Spinal cord (tissue), 10 donors: Measurements from ENCODE around the gene CDC42BPG. TPM values are rescaled to one million over a fixed set of nuclear protein-coding genes. Genes with fewer than 3 reads are reported as not detected.
A peak's percentile ranks its signal among the peaks of the same experiment; 100 is the strongest.

Experiments
- DNase-seq, 6 donors: peaks; one replicate each; pipeline versions ENCODE4 v3.0.0 to v3.0.0-alpha.2; 2013 to 2015; ENCODE audit warnings: low spot score in 6 of 6, low read depth in 4 of 6
- H3K27ac ChIP-seq: one replicate; pipeline ENCODE4 v1.5.1; 2013; ENCODE audit warnings: low read depth, low read length, control low read depth
- H3K27me3 ChIP-seq: one replicate; pipeline ENCODE4 v1.6.1; 2013; ENCODE audit warnings: low read length; ENCODE audit not compliant: control insufficient read depth, insufficient read depth
- H3K36me3 ChIP-seq: one replicate; pipeline ENCODE4 v1.6.1; 2013; ENCODE audit warnings: low read length; ENCODE audit not compliant: control insufficient read depth, insufficient read depth
- H3K4me1 ChIP-seq: one replicate; pipeline ENCODE4 v1.6.1; 2013; ENCODE audit warnings: low read length; ENCODE audit not compliant: control insufficient read depth, insufficient read depth
- H3K4me3 ChIP-seq: one replicate; pipeline ENCODE4 v1.5.1; 2013; ENCODE audit warnings: low read depth, low read length, control low read depth
- H3K9me3 ChIP-seq: one replicate; pipeline ENCODE4 v1.6.1; 2013; ENCODE audit warnings: low read length; ENCODE audit not compliant: control insufficient read depth, insufficient read depth
- WGBS: methylation state at CpG from one replicate; pipeline ENCODE4 v1.1.5; 2013; ENCODE audit warnings: missing lambda C conversion rate; ENCODE audit not compliant: insufficient coverage; 5-methylcytosine and 5-hydroxymethylcytosine counted together
- polyA plus RNA-seq, 2 donors: library from polyadenylated mRNA; unstranded; fragments of 120-200 nt; gene quantifications; one replicate each; pipeline ENCODE4 v1.2.1, GENCODE V29; 2013; ENCODE audit not compliant: insufficient read length in 2 of 2
- total RNA-seq, 2 donors: library from RNA; depleted of rRNA in 1 of 2; stranded (reverse); fragments of 120-200 nt in 1 of 2; fragments of >200 nt in 1 of 2; gene quantifications; one replicate each; pipeline versions ENCODE4 v1.2.3 to v1.2.4, GENCODE V29; 2013 to 2014
- donor health status: healthy.

CDC42BPG gene
- total and polyA plus RNA-seq, 4 donors: 0.43 to 2.0 (median 1.1) TPM

DNA sequence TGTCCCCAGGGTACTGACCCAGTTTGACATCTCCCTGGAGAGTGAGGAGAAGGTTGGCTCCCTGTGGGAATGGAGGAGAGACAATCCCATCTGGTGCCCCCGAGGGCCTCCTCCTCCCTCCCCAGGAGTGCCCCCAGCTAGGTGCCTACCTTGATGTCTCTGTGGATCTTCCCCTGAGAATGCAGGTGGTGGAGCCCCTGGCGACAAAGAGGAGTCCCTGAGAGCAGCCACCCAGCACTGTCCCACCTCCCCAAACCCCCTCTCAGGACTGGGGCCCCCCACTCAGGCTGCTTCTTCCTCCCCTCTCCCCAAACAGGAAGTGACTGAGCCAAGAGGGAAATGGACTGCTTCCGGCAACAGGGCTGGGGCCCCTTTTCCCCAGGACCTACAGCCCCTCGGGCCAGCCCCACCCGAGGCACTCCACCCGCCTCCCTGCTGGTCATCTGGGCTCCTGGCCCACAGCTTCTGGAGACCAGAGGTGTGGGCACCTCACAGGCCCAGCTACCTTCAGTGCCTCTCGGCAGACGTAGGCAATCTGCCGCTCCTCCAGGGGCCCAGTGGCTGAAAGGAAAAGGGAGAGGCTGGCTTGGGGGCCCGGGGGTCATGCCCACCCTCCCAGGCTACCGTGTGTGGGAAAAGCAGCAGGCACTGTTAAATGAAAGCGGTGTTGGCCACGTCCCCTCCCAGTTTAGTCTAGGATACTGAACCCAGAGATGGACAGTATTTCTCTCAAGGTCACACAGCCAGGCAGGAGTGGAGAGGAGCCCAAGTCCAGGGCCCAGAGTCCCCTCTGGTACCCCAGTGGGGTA is 42.7 kb downstream of the CDC42BPG start:
- 59% methylated on average over 10 of the region's 13 CpGs for WGBS
- Histone ChIP-seq H3K9me3 (no peaks in the 10 kb centered on the region), H3K36me3 (peaks cover 82% of the 10 kb centered on the region), H3K4me3 (peak overlapping the region; percentile 45), H3K27ac (peak overlapping the region; percentile 64), H3K4me1 (peaks cover 32% of the 10 kb centered on the region), H3K27me3 (no peaks in the 10 kb centered on the region)
- no peak for DNase-seq

DNA sequence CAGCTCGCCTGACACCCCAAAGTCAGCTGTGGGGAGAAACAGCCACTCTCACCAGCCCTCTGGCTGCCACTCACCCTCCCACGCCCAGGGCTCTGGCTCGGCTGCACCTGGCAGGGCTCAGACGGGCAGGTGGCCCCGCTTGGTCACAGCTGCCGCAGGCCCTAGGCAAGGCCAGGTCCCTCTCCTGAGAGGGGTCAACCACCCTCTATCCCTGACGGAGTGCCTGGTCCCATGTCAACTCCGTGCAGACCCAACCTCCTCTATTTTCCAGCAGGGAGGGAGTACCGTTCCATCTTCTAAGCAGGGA is 43.3 kb downstream of the CDC42BPG start:
- Histone ChIP-seq H3K36me3 (peaks cover 82% of the 10 kb centered on the region), H3K4me3 (no peak overlapping the region), H3K27me3 (no peaks in the 10 kb centered on the region), H3K9me3 (no peaks in the 10 kb centered on the region), H3K4me1 (peaks cover 32% of the 10 kb centered on the region), H3K27ac (no peak overlapping the region)
- WGBS: 88% methylated on average over 7 of the region's 9 CpGs
- DNase-seq: no peak

DNA sequence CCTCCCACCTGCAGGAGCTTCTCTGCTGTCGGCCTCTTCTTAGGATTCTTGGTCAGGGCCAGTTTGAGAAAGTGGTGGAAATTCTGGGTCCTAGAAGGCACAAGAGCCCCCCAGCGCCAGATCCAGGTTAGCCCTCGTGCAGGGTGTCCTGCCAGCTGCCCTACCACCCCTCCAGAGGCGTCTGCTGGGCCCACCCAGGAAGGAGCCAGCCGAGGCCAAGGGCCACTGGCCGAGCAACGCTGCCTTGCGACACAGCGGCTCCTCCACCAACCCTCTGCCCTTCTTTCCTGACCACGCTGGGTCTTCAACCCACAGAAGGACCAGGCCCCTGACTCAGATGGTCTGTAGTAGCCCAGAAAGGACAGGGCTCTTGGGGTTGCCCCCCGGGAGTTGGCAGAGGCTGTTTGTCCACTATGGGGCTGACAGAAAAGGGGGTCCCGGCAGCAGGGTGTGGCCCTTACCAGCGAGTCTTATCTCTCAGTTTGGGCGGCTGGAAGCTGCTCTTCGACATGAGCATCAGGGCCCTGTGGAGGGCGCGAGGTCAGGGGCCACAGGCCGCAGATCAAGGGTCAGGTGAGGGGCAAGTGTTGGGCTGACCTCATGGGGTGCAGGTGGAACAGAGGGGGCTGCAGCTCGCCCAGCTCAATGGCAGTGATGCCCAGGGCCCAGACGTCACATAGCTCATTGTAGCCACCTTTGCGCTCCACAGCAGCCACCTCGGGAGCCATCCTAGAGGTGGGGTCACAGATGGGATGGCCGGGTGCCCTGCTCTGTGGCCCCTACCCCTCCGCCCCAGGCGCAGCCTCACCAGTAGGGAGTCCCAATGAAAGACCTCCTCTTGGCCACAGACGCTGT is 43.9 kb downstream of the CDC42BPG start:
- Histone ChIP-seq H3K4me1 (peaks cover 32% of the 10 kb centered on the region), H3K36me3 (peaks cover 81% of the 10 kb centered on the region), H3K27ac (peak overlapping the region; percentile 33), H3K27me3 (no peaks in the 10 kb centered on the region), H3K9me3 (no peaks in the 10 kb centered on the region), H3K4me3 (no peak overlapping the region)
- DNase-seq: no peak
- WGBS: 88% methylated on average over 24 of the region's 26 CpGs

DNA sequence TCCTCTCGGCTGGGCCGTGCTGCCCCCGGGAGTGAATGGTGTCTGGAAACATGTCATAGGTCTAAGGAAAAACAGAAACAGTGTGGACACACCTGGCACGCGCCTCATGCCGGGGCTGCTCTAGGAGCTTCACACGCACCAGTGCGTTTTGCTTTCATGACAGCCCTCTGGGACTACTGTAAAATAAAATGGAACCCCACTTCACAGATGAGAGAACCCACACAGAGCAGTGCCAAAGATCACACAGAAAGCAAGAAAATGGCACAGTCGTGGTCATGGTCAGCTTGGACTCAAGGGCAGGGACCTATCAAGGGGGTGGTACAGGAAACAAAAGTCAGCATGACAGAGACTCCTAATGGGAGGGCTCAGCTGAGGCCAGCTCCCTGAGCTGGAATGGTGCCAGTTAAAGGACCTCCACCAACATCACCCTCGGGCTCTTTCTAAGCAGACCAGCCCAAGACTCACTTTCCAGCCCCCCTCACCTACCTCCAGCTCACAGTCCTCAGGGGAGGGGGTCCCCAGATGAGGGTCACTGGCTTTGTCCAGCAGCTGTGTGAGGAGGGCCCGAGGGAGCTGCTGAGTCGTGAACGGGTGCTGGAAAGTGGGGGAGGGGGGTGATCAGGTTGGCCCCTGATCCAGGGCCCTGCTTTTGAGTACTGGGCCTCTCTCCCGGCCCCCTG is 44.7 kb downstream of the CDC42BPG start:
- Histone ChIP-seq H3K27me3 (no peaks in the 10 kb centered on the region), H3K4me3 (no peak overlapping the region), H3K9me3 (no peaks in the 10 kb centered on the region), H3K36me3 (peaks cover 76% of the 10 kb centered on the region), H3K4me1 (peaks cover 32% of the 10 kb centered on the region), H3K27ac (peak overlapping the region; percentile 33)
- DNase-seq: no peak
- WGBS: 54% methylated on average over 13 of the region's 14 CpGs

DNA sequence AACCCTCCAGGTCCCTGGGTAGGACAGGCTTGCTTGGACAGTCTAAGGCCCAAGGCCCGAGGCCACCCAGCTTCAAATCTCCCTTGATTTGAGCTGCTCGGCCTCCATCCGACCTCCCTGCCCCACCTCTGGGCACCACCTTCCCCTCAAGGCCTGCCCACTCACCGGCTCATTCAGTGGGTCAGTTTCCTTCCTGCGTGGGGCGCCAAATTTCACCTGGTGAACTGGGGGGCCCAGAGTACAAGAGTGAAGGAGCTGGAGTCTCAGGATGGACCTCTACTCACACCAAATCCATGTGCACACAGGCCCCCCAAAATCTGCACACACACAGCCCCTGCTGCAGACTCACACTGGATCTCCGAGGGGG is 45.2 kb downstream of the CDC42BPG start:
- no peak overlapping the region for H3K4me3 ChIP-seq
- 70% methylated on average over 4 of the region's 7 CpGs for WGBS
- H3K36me3 ChIP-seq: peaks cover 71% of the 10 kb centered on the region
- no peaks in the 10 kb centered on the region for H3K9me3 ChIP-seq
- no peak for DNase-seq
- H3K4me1 ChIP-seq: peaks cover 29% of the 10 kb centered on the region
- no peaks in the 10 kb centered on the region for H3K27me3 ChIP-seq
- H3K27ac ChIP-seq: no peak overlapping the region

DNA sequence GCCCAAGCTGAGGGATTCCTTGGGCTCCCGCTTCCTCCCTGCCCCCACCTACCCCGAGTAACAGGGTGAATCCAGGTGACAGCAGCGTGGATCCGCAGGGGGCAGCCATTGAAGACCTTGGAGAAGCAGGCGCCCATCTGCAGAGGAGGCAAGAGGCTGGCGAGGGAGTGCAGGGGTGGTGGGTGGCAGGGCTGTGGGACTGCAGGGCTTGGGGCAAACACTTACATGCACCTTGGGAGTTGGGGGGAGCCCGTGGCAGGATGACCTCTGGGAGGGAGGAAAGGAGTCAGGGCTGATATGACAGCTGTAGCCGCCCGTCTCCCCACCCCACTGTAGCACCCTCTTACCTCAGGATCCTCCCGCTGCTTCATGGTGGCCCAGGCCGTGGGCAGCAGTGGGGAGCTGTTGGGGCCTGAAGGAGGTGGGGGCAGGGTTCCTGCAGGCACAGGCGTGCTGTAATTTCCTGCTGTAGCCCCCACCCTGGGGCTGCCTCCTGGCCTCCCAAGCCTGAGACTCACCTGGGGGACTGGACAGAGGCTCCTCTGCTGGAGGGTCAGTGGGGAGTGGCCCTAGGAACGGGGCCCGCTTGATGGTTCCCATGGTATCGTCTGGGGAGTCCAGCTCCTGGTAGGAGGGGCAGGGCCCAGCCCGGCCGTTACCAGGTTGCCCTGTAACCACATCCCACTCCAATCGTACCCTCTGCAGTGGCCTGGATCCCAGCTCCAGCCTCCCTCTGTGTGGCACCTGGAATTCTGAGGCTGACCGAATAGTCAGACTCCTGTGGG is 47.5 kb downstream of the CDC42BPG start:
- 88% methylated on average over 11 of the region's 19 CpGs for WGBS

DNA sequence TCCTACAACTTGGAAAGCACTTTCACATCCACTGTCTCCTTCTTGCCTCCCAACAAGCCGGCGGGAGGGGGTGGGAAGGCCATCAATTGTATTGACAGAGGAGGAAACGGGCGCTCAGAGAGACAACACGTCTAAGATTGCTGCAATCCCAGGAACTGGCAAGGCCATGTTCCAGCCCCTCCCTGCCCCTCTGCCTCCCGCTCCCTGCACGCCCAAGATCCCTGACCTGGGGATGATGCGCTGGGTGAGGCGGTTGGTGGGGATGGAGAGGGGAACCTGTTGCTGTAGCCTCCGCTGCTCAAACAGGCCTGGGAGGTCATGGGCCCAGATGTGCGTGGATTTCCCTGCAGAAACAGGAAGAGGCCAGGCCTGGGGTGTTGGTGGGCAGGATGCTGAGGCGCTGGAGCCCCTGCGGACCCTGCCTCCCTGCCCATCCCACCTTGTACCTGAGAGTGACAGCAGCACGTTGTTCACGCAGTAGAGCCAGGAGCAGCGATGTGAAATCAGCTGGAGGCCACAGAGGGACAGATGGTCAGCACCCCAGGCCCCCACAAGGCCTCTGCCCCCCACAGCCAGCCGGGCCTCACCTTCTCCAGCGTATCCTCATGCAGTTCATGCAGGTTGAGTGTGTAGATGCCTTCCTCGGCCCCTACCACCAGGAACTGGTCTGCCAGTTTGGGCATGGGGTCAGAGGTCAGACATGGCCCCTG is 48.3 kb downstream of the CDC42BPG start:
- no peak overlapping the region for H3K4me3 ChIP-seq
- H3K4me1 ChIP-seq: peaks cover 11% of the 10 kb centered on the region
- no peaks in the 10 kb centered on the region for H3K27me3 ChIP-seq
- 87% methylated on average over 14 of the region's 19 CpGs for WGBS
- no peak for DNase-seq
- H3K9me3 ChIP-seq: no peaks in the 10 kb centered on the region
- H3K27ac ChIP-seq: no peak overlapping the region
- H3K36me3 ChIP-seq: peaks cover 80% of the 10 kb centered on the region

More for the DNA sequence above, 47.5 kb downstream of the CDC42BPG start:
- Histone ChIP-seq H3K27ac (no peak overlapping the region), H3K4me3 (no peak overlapping the region), H3K4me1 (peaks cover 18% of the 10 kb centered on the region), H3K9me3 (no peaks in the 10 kb centered on the region), H3K27me3 (no peaks in the 10 kb centered on the region), H3K36me3 (peaks cover 80% of the 10 kb centered on the region)
- DNase-seq: no peak

DNA sequence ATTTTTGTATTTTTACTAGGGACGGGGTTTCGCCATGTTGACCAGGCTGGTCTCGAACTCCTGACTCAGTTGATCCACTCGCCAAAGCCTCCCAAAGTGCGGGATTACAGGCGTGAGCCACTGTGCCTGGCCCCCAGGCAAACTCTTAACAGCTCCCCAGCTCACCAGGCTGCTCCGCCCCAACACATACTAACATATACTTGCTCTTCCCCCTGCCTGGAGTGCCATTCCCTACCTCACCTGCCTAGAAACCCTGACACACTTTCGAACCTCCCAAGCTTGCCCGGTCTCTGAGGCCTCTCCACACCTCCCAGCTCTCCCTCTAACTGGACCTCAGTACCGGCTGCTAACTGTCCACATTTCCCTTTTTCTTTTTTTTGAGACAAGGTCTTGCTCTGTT is 49.9 kb downstream of the CDC42BPG start:
- peaks cover 7% of the 10 kb centered on the region for H3K4me1 ChIP-seq
- DNase-seq: no peak
- no peaks in the 10 kb centered on the region for H3K9me3 ChIP-seq
- 94% methylated on average over 10 of the region's 10 CpGs for WGBS
- H3K4me3 ChIP-seq: no peak overlapping the region
- H3K27ac ChIP-seq: no peak overlapping the region
- peaks cover 79% of the 10 kb centered on the region for H3K36me3 ChIP-seq
- H3K27me3 ChIP-seq: no peaks in the 10 kb centered on the region
